ENCODE data around the gene TMEM43. TPM values are rescaled to one million over a fixed set of nuclear protein-coding genes. Genes with fewer than 3 reads are reported as not detected.
"Not testable (repeated sequence)": the region's sequence is repeated elsewhere in the genome, so short reads cannot be mapped to it uniquely, and the experiment has no call there.

The TMEM43 gene, protein sequence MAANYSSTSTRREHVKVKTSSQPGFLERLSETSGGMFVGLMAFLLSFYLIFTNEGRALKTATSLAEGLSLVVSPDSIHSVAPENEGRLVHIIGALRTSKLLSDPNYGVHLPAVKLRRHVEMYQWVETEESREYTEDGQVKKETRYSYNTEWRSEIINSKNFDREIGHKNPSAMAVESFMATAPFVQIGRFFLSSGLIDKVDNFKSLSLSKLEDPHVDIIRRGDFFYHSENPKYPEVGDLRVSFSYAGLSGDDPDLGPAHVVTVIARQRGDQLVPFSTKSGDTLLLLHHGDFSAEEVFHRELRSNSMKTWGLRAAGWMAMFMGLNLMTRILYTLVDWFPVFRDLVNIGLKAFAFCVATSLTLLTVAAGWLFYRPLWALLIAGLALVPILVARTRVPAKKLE
- 39.7 TPM for total RNA-seq

DNA sequence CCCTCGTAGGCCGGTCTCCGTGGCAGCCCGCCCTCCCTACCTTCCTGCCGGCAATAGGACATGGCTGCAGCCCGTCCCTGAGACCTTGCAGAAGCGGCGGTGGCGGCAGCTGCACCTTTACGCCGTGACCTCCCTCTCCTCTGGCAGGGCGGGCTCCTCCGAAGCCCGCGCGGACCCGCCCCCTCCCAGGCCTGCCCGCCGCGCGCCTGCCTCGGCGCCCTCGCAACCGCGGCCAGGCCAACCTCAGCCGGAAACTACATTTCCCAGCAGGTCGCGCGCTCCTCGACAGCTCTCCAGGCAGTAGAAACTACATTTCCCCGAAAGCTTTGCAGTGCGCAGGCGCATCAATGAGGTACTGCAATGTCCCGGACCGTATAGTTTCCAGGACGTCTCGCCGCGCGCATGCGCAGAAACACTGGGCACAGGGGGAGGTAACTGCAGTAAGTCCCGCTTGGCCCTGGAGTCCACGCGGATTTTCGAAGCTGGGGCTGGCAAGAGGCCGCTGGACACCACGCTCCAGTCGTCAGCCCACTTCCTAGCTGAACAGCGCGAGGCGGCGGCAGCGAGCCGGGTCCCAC lies at the start of gene TMEM43, which contains the start of gene CHCHD4:
TMEM43 (plus strand) TSS at position 438 of the 578 bp plus-strand sequence. CDS start 142 bp downstream, outside the sequence.
CHCHD4 (minus strand) TSS at position 256 of the 578 bp plus-strand sequence; CDS start at position 62, 194 bp downstream.
- H3K27me3 ChIP-seq (ENCODE audit: control insufficient read depth in 3 of 3, insufficient read depth in 3 of 3, low read length in 3 of 3) = no peaks in the 10 kb centered on the region
- no peaks in the 10 kb centered on the region for H3K9me3 ChIP-seq (ENCODE audit: control insufficient read depth in 3 of 3, low read length in 3 of 3)
- H3K27ac ChIP-seq (ENCODE audit: low read depth, low read length) = peak within 1 kb of the TSS; percentile 96
- peak within 1 kb of the TSS; percentile 94 to 99 (median 95) for H3K4me3 ChIP-seq (ENCODE audit: low read length in 3 of 3)
- H3K4me1 ChIP-seq (ENCODE audit: control insufficient read depth in 3 of 3, insufficient read depth in 3 of 3, low read length in 3 of 3) = peaks cover 38 to 58% (median 43%) of the 10 kb centered on the region in 3 donors
- peak within 1 kb of the TSS; percentile 91 to 99 (median 91) for H3K9ac ChIP-seq (ENCODE audit: low read depth in 1 of 3, low read length in 3 of 3)
- peaks cover 16 to 39% (median 32%) of the 10 kb centered on the region in 3 donors for H3K36me3 ChIP-seq (ENCODE audit: control insufficient read depth in 3 of 3, insufficient read depth in 3 of 3, low read length in 3 of 3)

DNA sequence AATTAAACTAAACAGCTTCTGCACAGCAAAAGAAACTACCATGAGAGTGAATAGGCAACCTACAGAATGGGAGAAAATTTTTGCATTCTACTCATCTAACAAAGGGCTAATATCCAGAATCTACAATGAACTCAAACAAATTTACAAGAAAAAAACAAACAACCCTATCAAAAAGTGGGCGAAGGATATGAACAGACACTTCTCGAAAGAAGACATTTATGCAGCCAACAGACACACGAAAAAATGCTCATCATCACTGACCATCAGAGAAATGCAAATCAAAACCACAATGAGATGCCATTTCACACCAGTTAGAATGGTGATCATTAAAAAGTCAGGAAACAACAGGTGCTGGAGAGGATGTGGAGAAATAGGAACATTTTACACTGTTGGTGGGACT lies 49.6 kb upstream of the TMEM43 start:
- not testable (repeated sequence) for H3K36me3 ChIP-seq (ENCODE audit: control insufficient read depth in 3 of 3, insufficient read depth in 3 of 3, low read length in 3 of 3); H3K27ac ChIP-seq (ENCODE audit: low read depth, low read length); H3K4me1 ChIP-seq (ENCODE audit: control insufficient read depth in 3 of 3, insufficient read depth in 3 of 3, low read length in 3 of 3); H3K4me3 ChIP-seq (ENCODE audit: low read length in 3 of 3); H3K27me3 ChIP-seq (ENCODE audit: control insufficient read depth in 3 of 3, insufficient read depth in 3 of 3, low read length in 3 of 3); H3K9ac ChIP-seq (ENCODE audit: low read depth in 1 of 3, low read length in 3 of 3); H3K9me3 ChIP-seq (ENCODE audit: control insufficient read depth in 3 of 3, low read length in 3 of 3)

- Histone ChIP-seq H3K4me3 (ENCODE audit: low read length in 3 of 3) (no peak overlapping the region), H3K36me3 (ENCODE audit: control insufficient read depth in 3 of 3, insufficient read depth in 3 of 3, low read length in 3 of 3) (no peaks in the 10 kb centered on the region), H3K9ac (ENCODE audit: low read depth in 1 of 3, low read length in 3 of 3) (no peak overlapping the region), H3K27ac (ENCODE audit: low read depth, low read length) (no peak overlapping the region), H3K27me3 (ENCODE audit: control insufficient read depth in 3 of 3, insufficient read depth in 3 of 3, low read length in 3 of 3) (no peaks in the 10 kb centered on the region), H3K9me3 (ENCODE audit: control insufficient read depth in 3 of 3, low read length in 3 of 3) (no peaks in the 10 kb centered on the region), H3K4me1 (ENCODE audit: control insufficient read depth in 3 of 3, insufficient read depth in 3 of 3, low read length in 3 of 3) (no peaks in the 10 kb centered on the region)
Measured at GRCh38 chr3:14077310-14077709, 47.5 kb upstream of the TMEM43 start.

GRCh38 chr3:14082108-14082657 lies 42.7 kb upstream of the TMEM43 start:
- no peaks in the 10 kb centered on the region for H3K9me3 ChIP-seq (ENCODE audit: control insufficient read depth in 3 of 3, low read length in 3 of 3)

DNA sequence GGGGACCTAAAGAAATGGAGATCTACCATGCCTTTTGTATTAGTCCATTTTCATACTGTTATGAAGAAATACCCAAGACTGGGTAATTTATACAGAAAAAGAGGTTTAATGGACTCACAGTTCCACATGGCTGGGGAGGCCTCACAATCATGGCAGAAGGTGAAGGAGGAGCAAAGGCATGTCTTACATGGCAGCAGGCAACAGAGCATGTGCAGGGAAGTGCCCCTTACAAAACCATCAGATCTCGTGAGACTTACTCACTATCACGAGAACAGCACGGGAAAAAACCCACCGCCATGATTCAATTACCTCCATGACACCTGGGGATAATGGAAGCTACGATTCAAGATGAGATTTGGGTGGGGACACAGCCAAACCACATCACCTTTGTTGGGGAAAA lies 37.4 kb upstream of the TMEM43 start:
- H3K9me3 ChIP-seq (ENCODE audit: control insufficient read depth in 3 of 3, low read length in 3 of 3); H3K27ac ChIP-seq (ENCODE audit: low read depth, low read length); H3K4me1 ChIP-seq (ENCODE audit: control insufficient read depth in 3 of 3, insufficient read depth in 3 of 3, low read length in 3 of 3); H3K36me3 ChIP-seq (ENCODE audit: control insufficient read depth in 3 of 3, insufficient read depth in 3 of 3, low read length in 3 of 3); H3K4me3 ChIP-seq (ENCODE audit: low read length in 3 of 3); H3K9ac ChIP-seq (ENCODE audit: low read depth in 1 of 3, low read length in 3 of 3); H3K27me3 ChIP-seq (ENCODE audit: control insufficient read depth in 3 of 3, insufficient read depth in 3 of 3, low read length in 3 of 3): not testable (repeated sequence)

More at GRCh38 chr3:14082108-14082657, 42.7 kb upstream of the TMEM43 start:
- no peak overlapping the region for H3K4me3 ChIP-seq (ENCODE audit: low read length in 3 of 3)
- no peak overlapping the region for H3K27ac ChIP-seq (ENCODE audit: low read depth, low read length)
- no peaks in the 10 kb centered on the region for H3K4me1 ChIP-seq (ENCODE audit: control insufficient read depth in 3 of 3, insufficient read depth in 3 of 3, low read length in 3 of 3)
- no peaks in the 10 kb centered on the region for H3K36me3 ChIP-seq (ENCODE audit: control insufficient read depth in 3 of 3, insufficient read depth in 3 of 3, low read length in 3 of 3)
- no peaks in the 10 kb centered on the region for H3K27me3 ChIP-seq (ENCODE audit: control insufficient read depth in 3 of 3, insufficient read depth in 3 of 3, low read length in 3 of 3)
- no peak overlapping the region for H3K9ac ChIP-seq (ENCODE audit: low read depth in 1 of 3, low read length in 3 of 3)

- H3K4me3 ChIP-seq (ENCODE audit: low read length in 3 of 3); H3K9me3 ChIP-seq (ENCODE audit: control insufficient read depth in 3 of 3, low read length in 3 of 3): not testable (repeated sequence)
Measured at GRCh38 chr3:14091959-14092358, 32.9 kb upstream of the TMEM43 start.

GRCh38 chr3:14092464-14092863 lies 32.4 kb upstream of the TMEM43 start:
- H3K27ac ChIP-seq (ENCODE audit: low read depth, low read length) = no peak overlapping the region
- H3K9ac ChIP-seq (ENCODE audit: low read depth in 1 of 3, low read length in 3 of 3) = no peak overlapping the region
- H3K4me1 ChIP-seq (ENCODE audit: control insufficient read depth in 3 of 3, insufficient read depth in 3 of 3, low read length in 3 of 3) = no peaks in the 10 kb centered on the region
- peaks cover 0 to 2% (median 0%) of the 10 kb centered on the region in 3 donors for H3K9me3 ChIP-seq (ENCODE audit: control insufficient read depth in 3 of 3, low read length in 3 of 3)
- no peaks in the 10 kb centered on the region for H3K27me3 ChIP-seq (ENCODE audit: control insufficient read depth in 3 of 3, insufficient read depth in 3 of 3, low read length in 3 of 3)
- no peak overlapping the region for H3K4me3 ChIP-seq (ENCODE audit: low read length in 3 of 3)
- H3K36me3 ChIP-seq (ENCODE audit: control insufficient read depth in 3 of 3, insufficient read depth in 3 of 3, low read length in 3 of 3) = no peaks in the 10 kb centered on the region

More at GRCh38 chr3:14091959-14092358, 32.9 kb upstream of the TMEM43 start:
- H3K9ac ChIP-seq (ENCODE audit: low read depth in 1 of 3, low read length in 3 of 3); H3K36me3 ChIP-seq (ENCODE audit: control insufficient read depth in 3 of 3, insufficient read depth in 3 of 3, low read length in 3 of 3); H3K27me3 ChIP-seq (ENCODE audit: control insufficient read depth in 3 of 3, insufficient read depth in 3 of 3, low read length in 3 of 3); H3K27ac ChIP-seq (ENCODE audit: low read depth, low read length); H3K4me1 ChIP-seq (ENCODE audit: control insufficient read depth in 3 of 3, insufficient read depth in 3 of 3, low read length in 3 of 3): not testable (repeated sequence)

DNA sequence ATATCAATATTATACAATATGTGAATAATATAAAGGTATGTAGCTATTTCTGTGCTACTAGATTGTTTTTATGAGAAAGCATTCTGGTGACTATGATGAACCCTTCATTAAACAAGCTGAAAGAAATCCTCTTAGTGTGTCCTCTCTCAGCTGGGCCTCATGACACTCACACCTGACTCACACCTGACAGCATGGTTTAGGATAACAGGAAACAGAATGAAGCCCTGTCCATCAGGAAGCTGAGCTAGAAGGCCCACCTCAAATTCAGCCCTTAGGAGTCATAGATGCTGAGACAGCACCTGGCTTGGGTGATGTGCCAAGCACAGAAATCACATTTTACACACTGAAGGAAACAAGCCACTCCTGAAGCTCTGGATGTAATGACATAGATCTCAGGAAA lies 31.0 kb upstream of the TMEM43 start:
- Histone ChIP-seq H3K27ac (ENCODE audit: low read depth, low read length) (no peak overlapping the region), H3K27me3 (ENCODE audit: control insufficient read depth in 3 of 3, insufficient read depth in 3 of 3, low read length in 3 of 3) (no peaks in the 10 kb centered on the region), H3K36me3 (ENCODE audit: control insufficient read depth in 3 of 3, insufficient read depth in 3 of 3, low read length in 3 of 3) (no peaks in the 10 kb centered on the region), H3K4me1 (ENCODE audit: control insufficient read depth in 3 of 3, insufficient read depth in 3 of 3, low read length in 3 of 3) (no peaks in the 10 kb centered on the region), H3K9me3 (ENCODE audit: control insufficient read depth in 3 of 3, low read length in 3 of 3) (peaks cover 0 to 2% (median 0%) of the 10 kb centered on the region in 3 donors), H3K4me3 (ENCODE audit: low read length in 3 of 3) (no peak overlapping the region), H3K9ac (ENCODE audit: low read depth in 1 of 3, low read length in 3 of 3) (no peak overlapping the region)

- Histone ChIP-seq H3K27ac (ENCODE audit: low read depth, low read length) (no peak overlapping the region), H3K27me3 (ENCODE audit: control insufficient read depth in 3 of 3, insufficient read depth in 3 of 3, low read length in 3 of 3) (no peaks in the 10 kb centered on the region), H3K4me3 (ENCODE audit: low read length in 3 of 3) (no peak overlapping the region), H3K36me3 (ENCODE audit: control insufficient read depth in 3 of 3, insufficient read depth in 3 of 3, low read length in 3 of 3) (no peaks in the 10 kb centered on the region), H3K4me1 (ENCODE audit: control insufficient read depth in 3 of 3, insufficient read depth in 3 of 3, low read length in 3 of 3) (no peaks in the 10 kb centered on the region), H3K9ac (ENCODE audit: low read depth in 1 of 3, low read length in 3 of 3) (no peak overlapping the region), H3K9me3 (ENCODE audit: control insufficient read depth in 3 of 3, low read length in 3 of 3) (no peaks in the 10 kb centered on the region)
Measured at GRCh38 chr3:14096742-14097141, 28.1 kb upstream of the TMEM43 start.
